H1 (cell line): Measurements from ENCODE around the gene TSHZ2. TPM values are rescaled to one million over a fixed set of nuclear protein-coding genes. Genes with fewer than 3 reads are reported as not detected.

Experiments used
- CTCF ChIA-PET: fragments of 300-600 bp; sonication (Branson Sonifier 250); formaldehyde crosslinking; loops from one replicate; lab custom pipeline; 2021; ENCODE audit not compliant: partially characterized antibody; lab: Charles Lee
- POLR2A ChIA-PET: fragments of 300-600 bp; sonication (Branson Sonifier 250); formaldehyde crosslinking; loops from one replicate; lab custom pipeline; 2021; ENCODE audit warnings: inconsistent platforms; ENCODE audit not compliant: partially characterized antibody; lab: Charles Lee
- DNase-seq, 2 experiments: peaks; one replicate each; pipeline versions ENCODE4 v3.0.0 to v3.0.0-alpha.2; 2010 to 2022; ENCODE audit warnings: low spot score in 2 of 2, low read depth in 1 of 2, mixed read lengths in 1 of 2
- FAIRE-seq: peaks from 2 replicates; lab custom pipeline; 2011; peaks lifted over from hg19 to GRCh38; lab: Jason Lieb, UNC
- H2AFZ ChIP-seq: 2 replicates; pipeline ENCODE4 v1.8.1; 2012; ENCODE audit warnings: low read length, inconsistent platforms
- H2AK5ac ChIP-seq: 2 replicates; pipeline ENCODE4 v1.6.1; 2013; ENCODE audit warnings: low read depth, low read length
- H2BK120ac ChIP-seq: replicated peaks from 2 replicates; pipeline ENCODE3; 2013; ENCODE audit warnings: low read depth, low read length, inconsistent platforms
- H2BK12ac ChIP-seq: 2 replicates; pipeline ENCODE4 v1.6.1; 2013; ENCODE audit warnings: low read depth, low read length
- H2BK15ac ChIP-seq: 2 replicates; pipeline ENCODE4 v1.6.1; 2013; ENCODE audit warnings: low read length
- H2BK20ac ChIP-seq: 2 replicates; pipeline ENCODE4 v1.6.1; 2013; ENCODE audit warnings: low read length
- H2BK5ac ChIP-seq: 2 replicates; pipeline ENCODE4 v1.6.1; 2013; ENCODE audit warnings: low read depth, low read length
- H3K14ac ChIP-seq: 2 replicates; pipeline ENCODE4 v1.6.1; 2013; ENCODE audit warnings: inconsistent platforms; ENCODE audit not compliant: insufficient read length
- H3K18ac ChIP-seq: 2 replicates; pipeline ENCODE4 v1.6.1; 2013; ENCODE audit warnings: low read length; ENCODE audit errors: extremely low read depth
- H3K23ac ChIP-seq: 2 replicates; pipeline ENCODE4 v1.6.1; 2013; ENCODE audit warnings: inconsistent platforms; ENCODE audit not compliant: insufficient read length
- H3K23me2 ChIP-seq: 2 replicates; pipeline ENCODE4 v1.6.1; 2013; ENCODE audit warnings: low read depth, low read length
- H3K27ac ChIP-seq: 2 replicates; pipeline ENCODE4 v1.6.1; 2011; ENCODE audit warnings: low read depth, low read length, inconsistent platforms
- H3K27me3 ChIP-seq, 4 experiments: replicated peaks in 1 of 4; 1 replicate in 1 of 4; 2 replicates in 3 of 4; pipeline versions ENCODE4 v1.6.1 to v1.8.1; 2011 to 2013; ENCODE audit warnings: low read length in 3 of 4, mild to moderate bottlenecking in 3 of 4, inconsistent platforms in 2 of 4, mixed read lengths in 2 of 4, moderate library complexity in 1 of 4; ENCODE audit not compliant: control insufficient read depth in 3 of 4, insufficient read depth in 3 of 4; ENCODE audit errors: extremely low read depth in 1 of 4
- H3K36me3 ChIP-seq, 4 experiments: 2 replicates each; pipeline versions ENCODE4 v1.6.1 to v1.8.1; 2011 to 2013; ENCODE audit warnings: mild to moderate bottlenecking in 4 of 4, low read length in 3 of 4, moderate library complexity in 2 of 4, control low read depth in 1 of 4, inconsistent platforms in 1 of 4; ENCODE audit not compliant: insufficient read depth in 4 of 4, control insufficient read depth in 2 of 4
- H3K4ac ChIP-seq: replicated peaks from 2 replicates; pipeline ENCODE3; 2013; ENCODE audit warnings: low read length, low read depth, mixed read lengths, inconsistent platforms; ENCODE audit not compliant: insufficient read length
- H3K4me1 ChIP-seq, 4 experiments: replicated peaks in 1 of 4; 1 replicate in 1 of 4; 2 replicates in 3 of 4; pipeline versions ENCODE4 v1.6.1 to v1.8.1; 2011 to 2013; ENCODE audit warnings: low read length in 3 of 4, inconsistent platforms in 2 of 4, mixed read lengths in 1 of 4; ENCODE audit not compliant: insufficient read depth in 4 of 4, control insufficient read depth in 3 of 4
- H3K4me2 ChIP-seq, 2 experiments: 2 replicates each; pipeline versions ENCODE4 v1.6.1 to v1.8.1; 2011 to 2013; ENCODE audit warnings: low read depth in 2 of 2, low read length in 2 of 2, control low read depth in 1 of 2, inconsistent platforms in 1 of 2, mild to moderate bottlenecking in 1 of 2; ENCODE audit not compliant: insufficient read depth in 1 of 2
- H3K4me3 ChIP-seq, 4 experiments: fragments of 200-600, 300-600 bp in 1 of 4; sonication (generic), shearing (Covaris generic), sonication (Bioruptor Twin) in 1 of 4; 2 replicates each; pipeline versions ENCODE4 v1.5.1 to v1.8.1; 2011 to 2016; ENCODE audit warnings: low read length in 4 of 4, low read depth in 3 of 4, control low read depth in 2 of 4, inconsistent platforms in 2 of 4, mild to moderate bottlenecking in 2 of 4, mixed read lengths in 1 of 4, moderate library complexity in 1 of 4; ENCODE audit not compliant: insufficient read depth in 2 of 4; ENCODE audit errors: extremely low read depth in 1 of 4
- H3K56ac ChIP-seq: replicated peaks from 2 replicates; pipeline ENCODE3; 2013; ENCODE audit warnings: low read depth, mild to moderate bottlenecking, mixed read lengths, low read length, inconsistent platforms; ENCODE audit not compliant: insufficient read length
- H3K79me1 ChIP-seq: 2 replicates; pipeline ENCODE4 v1.6.1; 2013; ENCODE audit warnings: low read depth, low read length, control low read depth
- H3K79me2 ChIP-seq, 2 experiments: 2 replicates each; pipeline versions ENCODE4 v1.6.1 to v1.8.1; 2012 to 2013; ENCODE audit warnings: low read length in 2 of 2, mild to moderate bottlenecking in 2 of 2, inconsistent platforms in 1 of 2; ENCODE audit not compliant: insufficient read depth in 2 of 2, control insufficient read depth in 1 of 2
- H3K9ac ChIP-seq, 4 experiments: replicated peaks in 1 of 4; 1 replicate in 1 of 4; 2 replicates in 3 of 4; pipeline versions ENCODE4 v1.6.1 to v1.8.1; 2011 to 2013; ENCODE audit warnings: low read depth in 3 of 4, low read length in 3 of 4, control low read depth in 2 of 4, mild to moderate bottlenecking in 2 of 4, moderate library complexity in 2 of 4, inconsistent platforms in 1 of 4; ENCODE audit errors: extremely low read depth in 1 of 4
- H3K9me3 ChIP-seq, 2 experiments: 2 replicates each; pipeline versions ENCODE4 v1.6.1 to v1.8.1; 2012 to 2013; ENCODE audit warnings: mild to moderate bottlenecking in 2 of 2, moderate library complexity in 2 of 2, control low read depth in 1 of 2, inconsistent platforms in 1 of 2, low read depth in 1 of 2, low read length in 1 of 2, mixed read lengths in 1 of 2; ENCODE audit not compliant: insufficient read depth in 2 of 2
- H4K20me1 ChIP-seq, 2 experiments: replicated peaks in 1 of 2; 2 replicates each; pipeline versions ENCODE3 to v1.8.1; 2011 to 2013; ENCODE audit warnings: inconsistent platforms in 2 of 2, low read length in 2 of 2, mild to moderate bottlenecking in 1 of 2; ENCODE audit not compliant: insufficient read depth in 2 of 2, control insufficient read depth in 1 of 2
- H4K5ac ChIP-seq: 2 replicates; pipeline ENCODE4 v1.6.1; 2013; ENCODE audit warnings: low read length, low read depth, mixed read lengths, inconsistent platforms; ENCODE audit not compliant: insufficient read length
- H4K8ac ChIP-seq: 2 replicates; pipeline ENCODE4 v1.8.0; 2013; ENCODE audit warnings: mild to moderate bottlenecking, moderate library complexity, low read length, inconsistent platforms; ENCODE audit not compliant: insufficient read depth; ENCODE audit errors: extremely low read depth
- H4K91ac ChIP-seq: replicated peaks from 2 replicates; pipeline ENCODE3; 2013; ENCODE audit warnings: low read length, mixed read lengths, inconsistent platforms; ENCODE audit not compliant: insufficient read length
- BRCA1 ChIP-seq: IDR thresholded peaks from 2 replicates; pipeline ENCODE4 v1.6.1; 2012; ENCODE audit warnings: low read depth, low read length, improper control_type of control experiment
- KDM1A ChIP-seq: fragments of 200-600, 300-600 bp; sonication (generic); IDR thresholded peaks from 2 replicates; pipeline ENCODE4 v1.7.1; 2016; ENCODE audit warnings: mild to moderate bottlenecking, low read length, borderline replicate concordance
- KDM4A ChIP-seq: IDR thresholded peaks from one replicate; pipeline ENCODE4 v1.7.1; 2012; ENCODE audit warnings: low read depth, mild to moderate bottlenecking, moderate library complexity, low read length, inconsistent platforms; ENCODE audit not compliant: severe bottlenecking
- NANOG ChIP-seq: IDR thresholded peaks from 2 replicates; pipeline ENCODE4 v1.6.1; 2011; ENCODE audit warnings: low read length, low read depth, mild to moderate bottlenecking, inconsistent platforms; ENCODE audit not compliant: insufficient read depth, poor library complexity, severe bottlenecking
- RFX5 ChIP-seq: IDR thresholded peaks from 2 replicates; pipeline ENCODE4 v1.6.1; 2011; ENCODE audit warnings: low read depth, low read length, improper control_type of control experiment, borderline replicate concordance
- RXRA ChIP-seq: IDR thresholded peaks from 2 replicates; pipeline ENCODE4 v1.6.1; 2011; ENCODE audit warnings: low read depth, mild to moderate bottlenecking, low read length, moderate library complexity; ENCODE audit not compliant: insufficient read depth
- SP4 ChIP-seq: IDR thresholded peaks from 2 replicates; pipeline ENCODE4 v1.6.1; 2012; ENCODE audit warnings: low read length, inconsistent platforms
- WGBS, 2 experiments: shearing (Covaris generic) in 1 of 2; methylation state at CpG; one replicate each; pipeline versions ENCODE4 v1.1.6 to v1.1.7; 2013 to 2015; ENCODE audit warnings: low lambda C conversion rate in 2 of 2, mixed read lengths in 2 of 2, inconsistent platforms in 1 of 2, low coverage in 1 of 2, missing lambda C conversion rate in 1 of 2; ENCODE audit not compliant: insufficient replicate concordance in 2 of 2, insufficient coverage in 1 of 2, insufficient read length in 1 of 2; ENCODE audit errors: extremely low coverage in 1 of 2, missing lambda C conversion rate in 1 of 2; 5-methylcytosine and 5-hydroxymethylcytosine counted together
- polyA plus RNA-seq, 7 experiments: library from polyadenylated mRNA; depleted of rRNA in 3 of 7; stranded (reverse) in 5 of 7; unstranded in 2 of 7; fragments of >200 nt in 5 of 7; fragments of 200-250 nt in 2 of 7; gene quantifications; 1 replicate in 5 of 7; 2 replicates in 1 of 7; 4 replicates in 1 of 7; pipeline versions ENCODE4 v1.2.1 to v1.2.3, GENCODE V29; 2011 to 2013; ENCODE audit warnings: missing spikeins in 2 of 7, mixed read lengths in 2 of 7
- total RNA-seq: library from RNA; stranded (reverse); fragmentation: NEBNext Ultra II Directional; extraction: Animal tissue kit (Norgen Biotek cat#: 25700); gene quantifications from 2 replicates; pipeline ENCODE4 v1.2.1, GENCODE V29; 2021

Gene TSHZ2
- total and polyA plus RNA-seq, 2 of the 8 experiments (the other 6 are each of a cell fraction or from before 2014, with no cell fraction given): 0.14 to 0.30 TPM

DNA sequence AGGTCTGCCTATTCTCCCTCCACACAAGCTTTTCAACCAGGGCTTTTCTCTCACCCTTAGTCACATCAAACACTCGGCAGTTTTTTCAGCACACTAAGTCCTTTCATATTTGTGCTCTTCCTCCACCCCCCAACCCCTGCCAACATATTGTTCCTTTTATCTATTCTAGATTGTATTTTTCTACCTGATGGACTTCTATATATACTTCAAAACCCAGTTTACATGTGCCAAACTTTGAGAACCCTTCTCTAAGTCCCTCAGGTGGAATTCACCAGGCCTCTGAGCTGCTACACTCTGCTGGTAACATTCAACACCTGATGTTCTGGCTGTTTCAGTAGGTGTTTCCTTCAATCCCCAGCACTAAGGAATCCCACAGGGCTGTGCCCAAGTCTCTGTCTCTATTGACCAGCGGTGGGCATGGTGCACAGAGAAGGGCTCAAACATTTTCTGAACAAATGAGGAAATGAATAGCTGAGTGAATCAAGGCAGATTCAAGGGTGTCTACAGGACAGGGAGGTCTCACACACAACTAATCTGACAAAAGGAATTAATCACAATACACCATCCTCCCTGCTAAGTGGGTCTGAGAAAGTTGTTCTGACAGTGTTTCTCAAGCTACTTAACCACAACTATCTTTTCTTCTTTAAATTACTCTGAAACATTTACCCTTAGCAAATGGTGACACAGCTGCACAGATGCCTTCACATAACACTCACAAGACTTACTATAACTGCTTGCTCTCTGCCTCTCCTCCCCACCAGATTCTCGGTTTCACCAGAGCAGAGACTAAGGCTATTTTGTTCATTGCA, 166.5 kb downstream of the TSHZ2 start:
- Histone ChIP-seq H3K23ac (no peak overlapping the region), H3K4me2 (no peak overlapping the region), H2BK20ac (no peak overlapping the region), H3K36me3 (no peaks in the 10 kb centered on the region), H3K14ac (no peak overlapping the region), H3K27me3 (no peaks in the 10 kb centered on the region), H2BK12ac (no peak overlapping the region), H3K9ac (no peak overlapping the region), H3K18ac (no peak overlapping the region), H4K91ac (no peak overlapping the region), H3K56ac (no peak overlapping the region), H2AFZ (no peak overlapping the region), H3K79me1 (no peaks in the 10 kb centered on the region), H4K8ac (no peak overlapping the region), H3K27ac (no peak overlapping the region), H3K9me3 (no peaks in the 10 kb centered on the region), H4K5ac (no peak overlapping the region), H3K79me2 (no peaks in the 10 kb centered on the region), H2AK5ac (no peak overlapping the region), H4K20me1 (no peaks in the 10 kb centered on the region), H2BK15ac (no peak overlapping the region), H3K23me2 (peaks cover 2% of the 10 kb centered on the region; the same call in 1 of the 2 replicates), H2BK5ac (no peak overlapping the region), H3K4me3 (no peak overlapping the region), H2BK120ac (no peak overlapping the region), H3K4me1 (no peaks in the 10 kb centered on the region), H3K4ac (no peak overlapping the region)
- CTCF ChIA-PET: interaction anchor here (0.6 to 1.8 kb wide), 4 partner anchors 11 to 26 kb away, joined by 3 to 8 read pairs (median 4); no protein-coding TSS in a partner anchor
- 95% methylated on average over 3 of the region's 3 CpGs; no CpG with 5 or more reads in 1 of the 2 experiments for WGBS, 2 experiments
- DNase-seq: no peak
- no peak for FAIRE-seq
- POLR2A ChIA-PET: no interaction called here
- no peak for TF ChIP-seq KDM1A
- no peak for TF ChIP-seq RXRA
- no peak for TF ChIP-seq BRCA1
- TF ChIP-seq SP4: no peak
- TF ChIP-seq KDM4A: no peak
- no peak for TF ChIP-seq RFX5
- no peak for TF ChIP-seq NANOG
